ENCODE data around the gene SERPINB4.
"Not testable (repeated sequence)": the region's sequence is repeated elsewhere in the genome, so short reads cannot be mapped to it uniquely, and the experiment has no call there.

SERPINB4 gene

DNA sequence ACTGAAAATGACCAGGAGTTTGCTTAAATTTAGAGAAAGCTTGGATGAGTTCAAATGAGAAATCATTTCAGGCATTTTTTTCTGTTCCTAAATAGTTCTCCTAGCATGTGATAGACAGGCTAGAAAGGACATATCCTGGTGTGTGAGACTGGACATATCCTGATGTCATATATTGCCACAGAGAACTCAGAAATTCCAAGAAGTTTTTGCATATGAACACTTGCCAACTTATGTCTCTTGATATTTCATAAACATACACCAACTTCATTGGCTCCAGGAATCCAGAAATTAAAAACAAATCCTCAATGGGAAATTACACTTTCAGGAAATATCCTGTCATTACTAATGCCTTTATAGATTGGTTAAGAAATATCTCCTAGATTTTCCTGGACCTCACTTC, 2.9 kb upstream of the SERPINB4 start:
- DNase-seq (ENCODE audit: low read depth): peak; percentile 3
- no peak overlapping the region for H3K4me3 ChIP-seq (ENCODE audit: low read depth, low read length)
- TF ChIP-seq, protein P1, sequence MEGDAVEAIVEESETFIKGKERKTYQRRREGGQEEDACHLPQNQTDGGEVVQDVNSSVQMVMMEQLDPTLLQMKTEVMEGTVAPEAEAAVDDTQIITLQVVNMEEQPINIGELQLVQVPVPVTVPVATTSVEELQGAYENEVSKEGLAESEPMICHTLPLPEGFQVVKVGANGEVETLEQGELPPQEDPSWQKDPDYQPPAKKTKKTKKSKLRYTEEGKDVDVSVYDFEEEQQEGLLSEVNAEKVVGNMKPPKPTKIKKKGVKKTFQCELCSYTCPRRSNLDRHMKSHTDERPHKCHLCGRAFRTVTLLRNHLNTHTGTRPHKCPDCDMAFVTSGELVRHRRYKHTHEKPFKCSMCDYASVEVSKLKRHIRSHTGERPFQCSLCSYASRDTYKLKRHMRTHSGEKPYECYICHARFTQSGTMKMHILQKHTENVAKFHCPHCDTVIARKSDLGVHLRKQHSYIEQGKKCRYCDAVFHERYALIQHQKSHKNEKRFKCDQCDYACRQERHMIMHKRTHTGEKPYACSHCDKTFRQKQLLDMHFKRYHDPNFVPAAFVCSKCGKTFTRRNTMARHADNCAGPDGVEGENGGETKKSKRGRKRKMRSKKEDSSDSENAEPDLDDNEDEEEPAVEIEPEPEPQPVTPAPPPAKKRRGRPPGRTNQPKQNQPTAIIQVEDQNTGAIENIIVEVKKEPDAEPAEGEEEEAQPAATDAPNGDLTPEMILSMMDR (conservative IDR thresholded peaks at IDR 0.05; ENCODE audit: low read depth, low read length): no peak

DNA sequence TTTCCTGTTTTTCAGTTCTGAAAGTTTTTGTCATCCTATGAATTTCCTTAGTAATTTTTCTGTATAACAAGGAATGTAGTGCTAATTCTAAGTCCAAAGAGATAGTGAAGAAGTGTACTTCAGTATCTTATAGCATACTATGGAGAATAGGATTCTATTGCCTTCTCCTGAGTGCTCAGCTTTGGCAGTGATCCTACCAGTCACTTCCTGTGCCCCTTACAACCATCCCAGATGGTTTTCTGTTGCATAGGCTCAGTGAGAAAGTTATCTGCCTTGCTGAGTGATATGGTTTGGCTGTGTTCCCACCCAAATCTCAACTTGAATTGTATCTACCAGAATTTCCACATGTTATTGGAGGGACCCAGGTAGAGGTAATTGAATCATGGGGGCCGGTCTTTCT, 638 bp upstream of the SERPINB4 start:
- H3K4me3 ChIP-seq (ENCODE audit: low read depth, low read length); DNase-seq (ENCODE audit: low read depth): not testable (repeated sequence)

DNA sequence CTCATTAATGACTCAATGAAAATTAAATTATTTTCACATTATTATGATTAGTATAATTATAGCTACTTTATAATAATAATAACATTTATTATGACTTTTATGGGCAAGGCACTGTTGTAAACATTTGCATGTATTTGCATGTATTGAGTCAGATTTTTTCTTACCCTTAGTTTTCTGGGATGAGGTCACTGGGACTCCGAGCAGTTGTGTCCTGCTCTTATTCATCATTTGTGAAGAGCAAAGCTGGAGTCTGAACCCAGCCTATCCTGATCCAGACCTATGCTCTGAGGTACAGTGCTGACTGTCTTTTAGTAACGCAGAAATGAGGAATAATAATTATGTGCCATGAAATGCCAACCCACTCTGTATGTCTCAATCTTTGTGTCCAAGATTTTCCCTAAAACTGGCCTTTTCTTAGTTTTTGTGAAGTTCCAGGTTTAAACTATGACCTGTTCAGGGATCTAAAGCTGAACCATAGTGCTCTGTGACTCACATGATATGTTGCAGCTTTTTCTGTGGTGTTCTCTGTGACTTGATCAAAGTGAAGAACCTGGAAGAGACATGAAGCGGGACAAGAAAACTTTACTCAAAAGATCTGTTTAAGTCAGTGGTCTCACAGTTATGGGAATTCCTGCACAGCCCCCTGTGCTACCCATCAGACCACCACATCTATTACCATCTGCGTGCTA, 1.2 kb downstream of the SERPINB4 start:
- not testable (repeated sequence) for DNase-seq (ENCODE audit: low read depth); H3K4me3 ChIP-seq (ENCODE audit: low read depth, low read length)

DNA sequence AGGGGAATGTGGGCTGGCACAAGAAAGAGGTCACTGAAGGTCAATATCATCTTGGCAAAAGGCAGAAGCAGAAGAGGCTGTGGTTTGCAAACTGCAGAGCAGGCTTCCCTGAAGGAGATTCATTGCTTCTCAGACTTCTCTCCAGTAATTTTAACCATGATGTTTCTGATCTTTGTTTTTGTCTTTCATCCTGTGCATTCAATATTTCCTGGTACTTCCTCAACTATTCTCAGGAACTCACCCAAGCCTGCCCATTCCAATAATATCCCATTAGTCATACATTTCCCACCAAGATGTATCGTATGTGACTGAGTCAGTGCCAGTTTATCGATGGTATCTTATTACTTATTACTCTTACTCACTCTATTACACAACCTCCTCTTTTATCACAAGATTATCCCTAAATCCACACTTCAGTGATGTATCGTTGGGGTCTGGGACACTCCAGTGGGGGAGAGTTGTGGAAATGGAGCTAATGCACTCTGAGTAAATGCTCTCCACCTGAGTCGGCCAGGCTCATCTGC, 2.8 kb downstream of the SERPINB4 start:
- H3K4me3 ChIP-seq (ENCODE audit: low read depth, low read length); DNase-seq (ENCODE audit: low read depth): not testable (repeated sequence)

DNA sequence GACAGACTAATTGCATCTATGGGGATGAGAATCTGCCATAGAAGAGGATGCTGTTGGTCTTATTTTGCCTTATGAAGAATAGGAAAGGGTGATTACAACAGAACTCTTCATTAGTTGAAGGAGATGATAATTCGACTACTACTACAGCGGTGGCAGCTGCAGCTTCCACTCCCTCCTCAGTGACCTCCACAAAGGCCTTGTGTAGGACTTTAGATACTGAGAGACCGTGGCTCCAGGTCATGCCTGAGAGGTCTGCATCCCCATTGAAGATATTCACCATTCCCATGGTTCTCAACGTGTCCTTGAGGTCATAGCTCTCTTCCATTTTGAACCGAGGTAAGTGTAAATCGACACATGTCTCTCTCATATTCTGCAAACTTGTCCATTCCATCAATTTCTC, 6.4 kb downstream of the SERPINB4 start:
- DNase-seq (ENCODE audit: low read depth): no peak
- TF ChIP-seq, protein P1 (conservative IDR thresholded peaks at IDR 0.05; ENCODE audit: low read depth, low read length): no peak
- no peak overlapping the region for H3K4me3 ChIP-seq (ENCODE audit: low read depth, low read length)

DNA sequence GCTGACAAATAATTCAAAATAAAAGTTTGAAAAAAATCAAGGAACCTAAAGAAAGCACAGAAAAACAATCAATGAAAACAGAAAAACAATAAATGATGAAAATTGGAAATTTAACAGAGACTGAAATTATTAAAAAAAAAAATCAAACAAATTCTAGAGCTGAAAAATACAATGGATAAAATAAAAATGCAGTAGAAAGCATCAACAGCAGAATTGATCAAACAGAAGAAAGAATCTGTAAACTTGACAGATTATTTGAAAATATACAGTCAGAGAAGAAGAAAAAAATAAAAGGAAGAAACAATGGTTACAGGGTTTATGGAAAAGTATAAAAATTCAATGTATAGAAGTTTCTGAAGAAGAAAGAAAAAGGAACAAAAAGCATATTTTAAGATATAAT, 16.2 kb downstream of the SERPINB4 start:
- no peak for DNase-seq (ENCODE audit: low read depth)
- no peak overlapping the region for H3K4me3 ChIP-seq (ENCODE audit: low read depth, low read length)
- TF ChIP-seq, protein P1 (conservative IDR thresholded peaks at IDR 0.05; ENCODE audit: low read depth, low read length): no peak

DNA sequence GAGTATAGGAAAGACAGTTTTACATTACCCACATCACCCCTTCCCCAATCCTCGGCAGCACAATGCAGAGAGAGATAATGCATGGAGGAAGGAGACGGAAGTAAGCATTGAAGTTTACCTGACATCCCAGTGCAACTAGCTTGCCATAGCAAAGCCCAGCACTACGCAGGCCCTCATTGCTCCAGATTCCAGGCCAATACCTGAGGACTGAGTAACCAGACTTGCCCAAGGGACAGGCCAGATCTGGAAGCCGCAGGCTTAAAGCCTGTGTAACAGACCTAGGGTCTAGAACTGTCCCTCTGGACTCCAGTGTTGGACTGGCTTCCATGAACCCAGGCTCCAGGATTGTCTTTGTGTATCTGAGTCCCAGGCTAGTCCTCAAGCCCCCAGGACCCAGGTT, 17.6 kb downstream of the SERPINB4 start:
- no peak for DNase-seq (ENCODE audit: low read depth)
- TF ChIP-seq, protein P1 (conservative IDR thresholded peaks at IDR 0.05; ENCODE audit: low read depth, low read length): no peak
- no peak overlapping the region for H3K4me3 ChIP-seq (ENCODE audit: low read depth, low read length)

DNA sequence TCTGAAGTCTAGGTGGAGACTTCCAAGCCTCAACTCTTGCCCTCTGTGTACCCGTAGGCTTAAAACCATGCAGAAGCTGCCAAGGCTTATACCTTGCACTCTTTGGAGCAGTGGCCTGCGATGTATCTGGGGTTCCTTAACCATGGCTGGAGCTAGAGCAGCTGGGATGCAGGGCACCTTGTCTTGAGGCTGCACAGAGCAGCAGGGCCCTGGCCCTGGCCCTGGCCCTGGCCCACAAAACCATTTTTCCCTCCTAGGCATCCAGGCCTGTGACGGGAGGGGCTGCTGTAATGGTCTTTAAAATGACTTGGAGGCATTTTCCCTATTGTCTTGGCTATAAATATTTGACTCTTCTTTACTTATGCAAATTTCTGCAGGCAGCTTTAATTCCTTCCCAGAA, 19.2 kb downstream of the SERPINB4 start:
- no peak overlapping the region for H3K4me3 ChIP-seq (ENCODE audit: low read depth, low read length)
- TF ChIP-seq, protein P1 (conservative IDR thresholded peaks at IDR 0.05; ENCODE audit: low read depth, low read length): no peak
- no peak for DNase-seq (ENCODE audit: low read depth)
